VCaP (cell line): ENCODE data around the gene CASP8AP2.
"Not testable (repeated sequence)": the region's sequence is repeated elsewhere in the genome, so short reads cannot be mapped to it uniquely, and the experiment has no call there.

Source experiments
- H3K27ac ChIP-seq: fragments of 450-650 bp; 2 replicates; pipeline ENCODE4 v1.5.1; 2017
- TF ChIP-seq, protein P1 (sequence below): fragments of 450-650 bp; conservative IDR thresholded peaks from 2 replicates; pipeline ENCODE4 v1.5.1; 2017; ENCODE audit warnings: mild to moderate bottlenecking, moderate library complexity

The CASP8AP2 gene

DNA sequence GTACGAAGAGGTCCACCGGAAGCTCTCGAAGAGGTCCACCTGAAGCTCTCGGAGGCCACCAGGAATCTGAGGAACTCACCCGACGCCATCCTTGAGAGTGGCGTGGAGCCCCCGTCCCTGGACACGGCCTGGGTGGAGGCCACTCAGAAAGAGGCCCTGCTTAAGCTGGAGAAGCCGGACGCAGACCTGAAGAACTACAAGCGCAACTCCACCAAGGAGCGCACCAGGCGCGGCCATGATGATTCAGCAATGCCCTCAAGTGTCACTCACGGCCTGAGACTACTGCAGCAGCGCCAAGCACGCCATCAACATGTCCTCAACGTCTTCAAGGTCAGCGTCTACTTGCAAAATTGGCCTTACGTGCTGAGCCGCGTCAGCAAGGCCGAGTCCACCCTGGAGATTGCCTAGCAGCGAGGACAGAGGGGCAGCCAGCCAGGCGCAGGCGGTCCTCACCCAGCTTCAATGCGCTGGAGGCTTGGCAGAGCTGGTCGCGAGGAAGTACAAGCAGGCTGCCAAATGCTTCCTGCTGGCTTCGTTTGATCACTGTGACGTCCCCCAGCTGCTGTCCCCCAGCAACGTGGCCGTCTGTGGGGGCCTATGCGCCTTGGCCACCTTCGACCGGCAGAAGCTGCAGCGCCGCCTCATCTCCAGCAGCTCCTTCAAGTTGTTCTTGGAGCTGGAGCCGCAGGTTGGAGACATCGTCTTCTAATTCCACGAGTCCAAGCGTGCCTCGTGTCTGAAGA lies 56.9 kb downstream of the CASP8AP2 start:
- TF ChIP-seq, protein P1, sequence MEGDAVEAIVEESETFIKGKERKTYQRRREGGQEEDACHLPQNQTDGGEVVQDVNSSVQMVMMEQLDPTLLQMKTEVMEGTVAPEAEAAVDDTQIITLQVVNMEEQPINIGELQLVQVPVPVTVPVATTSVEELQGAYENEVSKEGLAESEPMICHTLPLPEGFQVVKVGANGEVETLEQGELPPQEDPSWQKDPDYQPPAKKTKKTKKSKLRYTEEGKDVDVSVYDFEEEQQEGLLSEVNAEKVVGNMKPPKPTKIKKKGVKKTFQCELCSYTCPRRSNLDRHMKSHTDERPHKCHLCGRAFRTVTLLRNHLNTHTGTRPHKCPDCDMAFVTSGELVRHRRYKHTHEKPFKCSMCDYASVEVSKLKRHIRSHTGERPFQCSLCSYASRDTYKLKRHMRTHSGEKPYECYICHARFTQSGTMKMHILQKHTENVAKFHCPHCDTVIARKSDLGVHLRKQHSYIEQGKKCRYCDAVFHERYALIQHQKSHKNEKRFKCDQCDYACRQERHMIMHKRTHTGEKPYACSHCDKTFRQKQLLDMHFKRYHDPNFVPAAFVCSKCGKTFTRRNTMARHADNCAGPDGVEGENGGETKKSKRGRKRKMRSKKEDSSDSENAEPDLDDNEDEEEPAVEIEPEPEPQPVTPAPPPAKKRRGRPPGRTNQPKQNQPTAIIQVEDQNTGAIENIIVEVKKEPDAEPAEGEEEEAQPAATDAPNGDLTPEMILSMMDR = no peak
- H3K27ac ChIP-seq = no peak overlapping the region

DNA sequence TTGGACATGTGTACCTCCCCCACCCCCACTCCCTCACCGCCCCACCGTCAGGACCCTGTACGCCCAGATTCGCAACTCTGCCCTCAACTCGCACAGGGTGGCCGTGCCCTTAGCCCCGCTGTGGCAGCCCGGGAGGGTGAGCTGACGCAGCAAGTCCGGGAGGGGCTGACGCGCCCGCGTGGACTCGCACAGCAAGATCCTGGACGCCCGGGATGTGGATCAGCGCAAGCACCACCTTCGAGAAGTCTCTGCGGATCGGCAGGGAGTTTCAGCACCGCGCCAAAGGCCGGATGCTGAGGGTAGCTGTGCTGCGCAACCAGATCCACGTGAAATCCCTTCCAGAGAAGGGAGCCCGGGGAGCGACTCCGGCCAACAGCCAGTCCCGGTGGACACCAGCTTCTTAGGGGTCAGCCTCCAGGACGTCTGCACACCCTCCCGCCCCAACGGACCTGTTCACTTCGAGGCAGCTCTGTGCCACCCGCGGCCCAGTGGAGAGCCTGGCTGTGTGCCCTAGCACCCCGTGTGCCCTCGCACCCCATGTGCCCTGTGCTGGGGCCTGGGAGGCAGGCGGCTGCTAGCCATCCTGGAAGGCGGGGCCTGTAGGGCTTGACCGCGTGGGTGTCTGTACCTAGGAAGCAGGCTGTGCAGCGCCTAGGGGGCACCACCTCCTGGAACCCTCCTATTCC lies 57.9 kb downstream of the CASP8AP2 start:
- H3K27ac ChIP-seq = no peak overlapping the region
- TF ChIP-seq, protein P1 = no peak

DNA sequence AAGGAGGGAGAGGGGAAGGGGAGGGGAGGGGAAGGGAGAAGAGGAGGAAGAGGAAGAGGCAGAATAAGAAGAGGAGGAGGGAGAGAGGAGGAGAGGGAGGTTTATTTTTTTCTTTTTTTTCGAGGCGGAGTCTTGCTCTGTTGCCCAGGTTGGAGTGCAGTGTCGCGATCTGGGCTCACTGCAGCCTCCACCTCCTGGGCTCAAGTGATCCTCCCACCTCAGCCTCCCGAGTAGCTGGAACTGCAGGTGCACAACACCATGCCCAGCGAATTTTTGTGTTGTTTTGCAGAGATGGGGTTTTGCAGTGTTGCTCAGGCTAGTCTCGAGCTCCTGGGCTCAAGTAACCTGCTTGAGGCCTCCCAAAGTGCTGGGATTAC lies 58.4 kb downstream of the CASP8AP2 start:
- no peak overlapping the region for H3K27ac ChIP-seq
- TF ChIP-seq, protein P1 = no peak

DNA sequence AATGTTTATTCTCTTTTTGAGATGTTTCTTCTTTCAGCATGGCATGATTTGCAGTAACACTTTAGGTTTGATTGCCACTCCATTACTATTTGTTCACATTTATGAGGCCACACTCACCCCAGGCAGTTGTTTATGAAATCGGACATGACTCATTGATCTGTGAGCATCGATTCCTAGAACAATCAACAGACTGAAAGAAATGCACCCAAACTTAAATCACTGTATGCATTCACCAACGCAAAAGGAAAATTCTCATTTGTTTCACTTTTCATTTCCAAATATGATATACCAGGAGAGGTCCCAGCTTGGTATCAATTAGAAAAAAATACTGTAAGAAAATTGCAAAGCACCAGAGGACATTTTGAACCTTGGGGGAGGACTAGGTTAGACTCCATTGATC lies 59.2 kb downstream of the CASP8AP2 start:
- TF ChIP-seq, protein P1 = no peak
- no peak overlapping the region for H3K27ac ChIP-seq

DNA sequence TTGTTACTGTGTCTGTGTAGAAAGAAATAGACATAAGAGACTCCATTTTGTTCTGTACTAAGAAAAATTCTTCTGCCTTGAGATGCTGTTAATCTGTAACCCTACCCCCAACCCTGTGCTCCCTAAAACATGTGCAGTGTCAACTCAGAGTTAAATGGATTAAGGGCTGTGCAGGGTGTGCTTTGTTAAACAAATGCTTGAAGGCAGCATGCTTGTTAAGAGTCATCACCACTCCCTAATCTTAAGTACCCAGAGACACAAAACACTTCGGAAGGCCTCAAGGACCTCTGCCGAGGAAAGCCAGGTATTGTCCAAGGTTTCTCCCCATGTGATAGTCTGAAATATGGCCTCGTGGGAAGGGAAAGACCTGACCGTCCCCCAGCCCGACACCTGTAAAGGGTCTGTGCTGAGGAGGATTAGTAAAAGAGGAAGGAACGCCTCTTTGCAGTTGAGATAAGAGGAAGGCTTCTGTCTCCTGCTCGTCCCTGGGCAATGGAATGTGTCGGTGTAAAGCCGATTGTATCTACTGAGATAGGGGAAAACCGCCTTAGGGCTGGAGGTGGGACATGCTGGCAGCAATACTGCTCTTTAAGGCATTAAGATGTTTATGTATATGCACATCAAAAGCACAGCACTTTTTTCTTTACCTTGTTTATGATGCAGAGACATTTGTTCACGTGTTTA lies 61.3 kb downstream of the CASP8AP2 start:
- H3K27ac ChIP-seq = not testable (repeated sequence)

DNA sequence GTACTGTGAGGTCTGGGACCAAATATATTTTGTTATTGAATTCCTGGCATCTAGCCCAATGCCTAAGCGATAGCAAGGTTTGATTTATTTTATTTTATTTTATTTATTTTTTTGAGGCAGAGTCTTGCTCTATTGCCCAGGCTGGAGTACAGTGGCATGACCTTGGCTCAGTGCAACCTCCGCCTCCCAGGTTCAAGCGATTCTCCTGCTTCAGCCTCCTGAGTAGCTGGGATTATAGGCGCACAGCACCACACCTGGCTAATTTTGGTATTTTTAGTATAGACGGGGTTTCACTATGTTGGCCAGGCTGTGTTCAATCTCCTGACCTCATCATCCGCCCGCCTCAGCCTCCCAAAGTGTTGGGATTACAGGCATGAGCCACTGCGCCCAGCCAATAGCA lies 62.9 kb downstream of the CASP8AP2 start:
- not testable (repeated sequence) for H3K27ac ChIP-seq

DNA sequence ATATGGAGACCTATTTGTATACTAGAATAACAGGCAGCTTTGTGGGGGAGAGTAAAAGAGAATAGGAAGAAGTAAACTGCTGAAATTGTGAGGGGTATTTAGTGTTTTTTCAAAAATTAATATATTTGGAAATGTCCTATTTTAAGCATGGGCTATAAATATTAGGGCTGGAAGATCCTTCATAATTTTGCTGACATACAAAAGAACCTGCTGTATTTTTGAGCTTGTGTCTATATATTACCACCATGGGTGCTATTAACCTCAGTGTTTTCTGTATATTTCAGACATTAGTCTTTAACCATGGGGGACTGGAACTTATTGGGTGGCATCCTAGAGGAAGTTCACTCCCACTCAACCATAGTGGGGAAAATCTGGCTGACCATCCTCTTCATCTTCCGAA lies 64.5 kb downstream of the CASP8AP2 start, which contains the start of gene GJA10:
TSS of gene GJA10 (plus strand) at position 301 of the 400 bp plus-strand sequence. CDS start at position 301, 0 bp downstream.
- TF ChIP-seq, protein P1 = no peak
- no peak within 1 kb of the TSS for H3K27ac ChIP-seq

DNA sequence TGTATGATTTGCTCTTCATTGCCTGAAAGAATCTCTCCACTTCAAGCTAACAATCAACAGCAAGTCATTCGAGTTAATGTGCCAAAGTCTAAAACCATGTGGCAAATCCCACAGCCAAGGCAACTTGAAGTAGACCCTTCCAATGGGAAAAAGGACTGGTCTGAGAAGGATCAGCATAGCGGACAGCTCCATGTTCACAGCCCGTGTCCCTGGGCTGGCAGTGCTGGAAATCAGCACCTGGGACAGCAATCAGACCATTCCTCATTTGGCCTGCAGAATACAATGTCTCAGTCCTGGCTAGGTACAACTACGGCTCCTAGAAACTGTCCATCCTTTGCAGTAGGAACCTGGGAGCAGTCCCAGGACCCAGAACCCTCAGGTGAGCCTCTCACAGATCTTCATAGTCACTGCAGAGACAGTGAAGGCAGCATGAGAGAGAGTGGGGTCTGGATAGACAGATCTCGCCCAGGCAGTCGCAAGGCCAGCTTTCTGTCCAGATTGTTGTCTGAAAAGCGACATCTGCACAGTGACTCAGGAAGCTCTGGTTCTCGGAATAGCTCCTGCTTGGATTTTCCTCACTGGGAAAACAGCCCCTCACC lies 65.7 kb downstream of the CASP8AP2 start:
- no peak overlapping the region for H3K27ac ChIP-seq
- TF ChIP-seq, protein P1 = no peak

DNA sequence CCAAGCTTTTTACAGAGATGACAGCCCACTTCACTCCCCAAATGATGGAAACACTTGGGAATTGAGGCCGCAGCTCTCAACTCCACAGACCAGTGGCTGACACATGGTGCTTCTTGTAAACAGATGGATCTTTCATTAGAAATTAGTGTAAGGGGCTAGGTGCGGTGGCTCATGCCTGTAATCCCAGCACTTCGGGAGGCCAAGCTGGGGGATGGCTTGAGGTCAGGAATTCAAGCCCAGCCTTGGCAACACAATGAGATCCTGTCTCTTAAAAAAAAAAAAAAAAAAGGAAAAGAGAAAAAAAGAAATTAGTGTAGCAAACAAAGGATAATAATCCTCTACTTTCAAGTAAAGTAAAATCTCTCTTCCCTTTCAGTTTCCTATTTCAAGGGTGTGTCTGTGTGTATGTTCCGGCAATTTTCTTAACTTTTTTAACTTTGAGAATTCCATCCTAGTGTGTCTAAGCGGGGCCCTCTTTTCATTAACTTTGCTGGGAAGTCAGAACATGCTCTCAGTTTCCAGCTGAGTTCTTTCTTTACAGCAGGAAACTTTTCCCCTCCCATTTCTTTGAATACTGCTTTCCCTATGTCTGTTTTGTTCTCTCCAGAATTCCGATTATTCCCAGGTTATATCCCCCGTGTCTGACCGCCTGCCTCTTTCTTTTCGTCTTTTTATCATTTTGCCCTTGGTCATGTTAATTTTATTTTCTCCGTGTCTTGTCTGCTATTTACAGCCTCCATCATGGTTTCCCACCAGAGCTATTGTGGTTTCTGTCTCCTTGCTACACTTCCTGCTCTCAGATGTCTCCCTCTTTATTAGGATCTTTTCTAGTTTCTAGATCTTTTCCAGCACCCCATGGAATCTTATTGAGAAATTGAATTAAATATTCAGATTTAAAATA lies 80.6 kb downstream of the CASP8AP2 start:
- H3K27ac ChIP-seq = not testable (repeated sequence)
